ENCODE results near the gene RBP7. TPM values are rescaled to one million over a fixed set of nuclear protein-coding genes. Genes with fewer than 3 reads are reported as not detected.
"Not testable (repeated sequence)": the region's sequence is repeated elsewhere in the genome, so short reads cannot be mapped to it uniquely, and the experiment has no call there.

Gene RBP7
- not detected for total RNA-seq

GRCh38 chr1:9996624-9997582, at the start of gene RBP7:
Gene RBP7 (plus strand): TSS chr1:9997228. CDS start chr1:9997259, 31 bp downstream.
- Mint-ChIP-seq H3K27ac (no peak within 1 kb of the TSS), H3K4me3 (peak within 1 kb of the TSS; percentile 71), H3K9me3 (no peaks in the 10 kb centered on the region), H3K4me1 (peaks cover 8% of the 10 kb centered on the region), H3K36me3 (ENCODE audit: low read depth) (no peaks in the 10 kb centered on the region), H3K27me3 (peaks cover 33% of the 10 kb centered on the region)
- DNase-seq: no peak
- CTCF ChIA-PET: no interaction called here
- POLR2A ChIA-PET: no interaction called here

- no peak for DNase-seq
- Mint-ChIP-seq H3K4me3 (no peak overlapping the region), H3K36me3 (ENCODE audit: low read depth) (no peaks in the 10 kb centered on the region), H3K9me3 (no peaks in the 10 kb centered on the region), H3K4me1 (no peaks in the 10 kb centered on the region), H3K27ac (no peak overlapping the region), H3K27me3 (no peaks in the 10 kb centered on the region)
- ChIA-PET POLR2A (no interaction called here), CTCF (no interaction called here)
These were observed 39.3 kb upstream of the RBP7 start for GRCh38 chr1:9957726-9958125.

DNA sequence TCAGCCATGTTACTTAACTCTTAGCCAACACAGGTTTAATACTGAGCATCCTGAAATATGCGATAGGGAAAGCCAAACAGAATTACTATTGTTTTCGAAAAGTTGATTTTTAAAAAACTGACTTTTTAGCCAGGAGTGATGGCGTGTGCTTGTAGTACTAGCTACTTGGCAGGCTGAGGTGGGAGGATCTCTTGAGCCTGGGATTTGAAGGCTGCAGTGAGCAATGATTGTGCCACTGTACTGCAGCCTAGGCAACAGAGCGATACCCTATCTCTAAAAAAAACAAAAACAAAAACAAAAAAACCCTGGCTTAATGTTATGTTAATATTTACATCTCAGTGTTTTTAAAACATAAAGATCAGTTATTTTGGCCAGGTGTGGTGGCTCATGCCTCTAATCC, 37.0 kb upstream of the RBP7 start:
- CTCF ChIA-PET: interaction anchor here (0.6 to 2.3 kb wide), 2 partner anchors 10 to 69 kb away, joined by 3 to 6 read pairs; no protein-coding TSS in a partner anchor
- H3K4me3 Mint-ChIP-seq: no peak overlapping the region
- POLR2A ChIA-PET: no interaction called here
- no peak for DNase-seq
- H3K27me3 Mint-ChIP-seq: no peaks in the 10 kb centered on the region
- no peaks in the 10 kb centered on the region for H3K4me1 Mint-ChIP-seq
- H3K36me3 Mint-ChIP-seq (ENCODE audit: low read depth): no peaks in the 10 kb centered on the region
- no peaks in the 10 kb centered on the region for H3K9me3 Mint-ChIP-seq
- H3K27ac Mint-ChIP-seq: no peak overlapping the region

DNA sequence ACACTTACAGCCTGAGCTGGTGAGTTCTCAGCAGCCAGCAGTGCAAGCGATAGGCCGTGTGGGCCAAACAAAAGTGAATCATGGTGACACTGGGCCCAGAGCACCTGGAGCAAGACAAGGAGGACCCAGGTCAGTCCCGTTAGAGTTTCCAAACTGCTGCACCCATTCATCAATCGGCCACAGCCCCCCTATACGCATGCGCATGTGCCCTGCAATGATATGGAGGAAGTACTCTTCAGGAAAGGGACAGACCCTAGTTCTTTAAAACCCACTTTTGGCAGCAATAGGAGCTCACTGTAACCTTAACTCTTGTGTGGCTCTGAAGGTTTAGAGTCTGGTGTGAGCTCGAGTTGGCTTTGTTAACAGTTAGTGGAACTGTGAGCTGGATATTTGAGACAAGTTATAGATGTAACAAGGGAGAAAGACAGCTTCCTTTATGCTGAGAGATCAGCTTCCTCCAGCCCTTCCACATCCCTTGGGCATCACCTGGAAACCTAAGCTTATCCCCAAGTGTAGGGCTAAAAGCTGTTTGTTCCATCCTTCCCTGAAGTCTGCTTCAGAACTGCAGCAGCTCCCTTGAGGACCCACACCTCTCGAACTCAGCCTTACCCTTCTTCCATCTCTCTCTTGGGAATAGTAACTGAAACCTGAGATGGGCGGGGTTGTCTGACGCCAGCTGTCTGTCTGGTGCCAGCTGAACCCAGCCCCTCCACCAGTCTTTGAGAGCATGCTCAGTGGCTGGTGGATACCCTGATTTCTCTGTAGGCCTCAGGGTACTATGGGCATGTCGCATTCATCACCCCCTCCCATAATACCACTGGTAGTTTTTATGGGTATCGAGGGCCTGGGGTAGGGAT, 36.1 kb upstream of the RBP7 start:
- H3K4me3 Mint-ChIP-seq: no peak overlapping the region
- DNase-seq: no peak
- no peaks in the 10 kb centered on the region for H3K9me3 Mint-ChIP-seq
- no peak overlapping the region for H3K27ac Mint-ChIP-seq
- no peaks in the 10 kb centered on the region for H3K4me1 Mint-ChIP-seq
- ChIA-PET POLR2A (no interaction called here), CTCF (interaction anchor here (0.6 to 2.3 kb wide), 5 partner anchors 9 to 70 kb away, joined by 3 to 6 read pairs (median 3); no protein-coding TSS in a partner anchor)
- H3K27me3 Mint-ChIP-seq: no peaks in the 10 kb centered on the region
- H3K36me3 Mint-ChIP-seq (ENCODE audit: low read depth): no peaks in the 10 kb centered on the region

DNA sequence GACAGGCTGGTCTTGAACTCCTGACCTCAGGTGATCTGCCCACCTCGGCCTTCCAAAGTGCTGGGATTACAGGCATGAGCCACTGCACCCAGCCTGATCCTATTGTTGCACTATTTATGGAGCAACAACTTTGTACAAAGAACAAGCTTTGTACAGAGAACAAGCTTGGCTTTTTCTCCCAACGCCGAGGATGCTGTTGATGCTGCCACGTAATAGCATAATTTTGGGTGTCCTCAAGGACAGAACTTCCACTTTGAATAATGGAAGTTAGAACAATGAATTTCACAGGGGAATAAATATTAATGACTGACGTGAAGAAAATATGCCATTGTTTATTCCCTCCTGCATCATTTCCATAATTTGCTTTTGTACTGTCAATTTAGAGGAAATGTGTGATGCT, 12.8 kb upstream of the RBP7 start:
- Mint-ChIP-seq H3K27me3 (no peaks in the 10 kb centered on the region), H3K36me3 (ENCODE audit: low read depth) (peaks cover 2% of the 10 kb centered on the region), H3K4me3 (no peak overlapping the region), H3K4me1 (no peaks in the 10 kb centered on the region), H3K9me3 (no peaks in the 10 kb centered on the region), H3K27ac (no peak overlapping the region)
- DNase-seq: no peak
- POLR2A ChIA-PET: no interaction called here
- CTCF ChIA-PET: interaction anchor here (0.6 kb wide), 1 partner anchor 86 kb away, joined by 3 read pairs; no protein-coding TSS in a partner anchor

DNA sequence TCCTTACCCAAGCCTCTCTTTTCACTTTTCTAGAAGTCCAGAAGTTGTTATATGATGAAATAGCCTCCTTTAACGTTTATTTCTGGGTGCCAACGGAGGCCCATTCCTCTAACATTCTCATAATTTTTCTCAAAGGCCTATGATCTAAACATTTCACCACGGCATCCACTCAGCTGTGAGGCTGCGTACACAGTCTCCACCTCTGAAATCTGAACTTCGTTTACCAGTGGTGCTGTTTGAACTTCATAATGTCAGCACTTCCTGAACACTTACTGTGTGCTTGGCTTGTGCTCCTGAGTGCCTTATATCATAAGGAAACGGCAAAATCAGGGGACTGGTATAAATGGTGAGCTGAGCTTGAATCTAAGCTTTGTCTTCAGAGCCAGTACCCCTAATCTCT, 12.0 kb upstream of the RBP7 start:
- H3K27me3 Mint-ChIP-seq: no peaks in the 10 kb centered on the region
- peaks cover 2% of the 10 kb centered on the region for H3K36me3 Mint-ChIP-seq (ENCODE audit: low read depth)
- ChIA-PET CTCF (no interaction called here), POLR2A (no interaction called here)
- H3K4me1 Mint-ChIP-seq: no peaks in the 10 kb centered on the region
- H3K27ac Mint-ChIP-seq: no peak overlapping the region
- H3K9me3 Mint-ChIP-seq: no peaks in the 10 kb centered on the region
- no peak for DNase-seq
- H3K4me3 Mint-ChIP-seq: no peak overlapping the region

DNA sequence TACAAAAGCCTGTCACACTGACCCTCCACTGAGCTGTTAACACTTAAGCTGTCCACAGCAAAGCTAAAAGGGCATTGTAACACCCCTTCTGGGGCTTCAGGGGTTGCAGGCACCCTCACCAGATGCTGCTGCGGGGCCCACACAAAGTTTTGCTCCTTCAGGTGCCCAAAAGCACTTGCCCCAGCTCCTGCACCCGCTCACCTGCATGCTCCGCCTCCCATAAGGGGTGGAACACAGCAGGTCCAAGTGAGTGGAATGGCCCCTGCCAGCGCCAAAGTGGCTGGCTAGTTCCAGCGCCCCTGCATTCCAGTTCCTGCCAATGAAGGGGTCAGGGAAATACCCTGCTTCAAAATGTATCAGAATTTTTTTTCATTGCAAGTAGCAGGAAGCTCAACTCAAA, 7.3 kb upstream of the RBP7 start:
- POLR2A ChIA-PET: no interaction called here
- peaks cover 2% of the 10 kb centered on the region for H3K4me1 Mint-ChIP-seq
- no peak overlapping the region for H3K4me3 Mint-ChIP-seq
- DNase-seq: no peak
- no peaks in the 10 kb centered on the region for H3K9me3 Mint-ChIP-seq
- H3K36me3 Mint-ChIP-seq (ENCODE audit: low read depth): no peaks in the 10 kb centered on the region
- CTCF ChIA-PET: interaction anchor here (0.6 to 0.7 kb wide), 3 partner anchors 26 to 197 kb away, joined by 3 to 4 read pairs (median 3); no protein-coding TSS in a partner anchor
- peaks cover 9% of the 10 kb centered on the region for H3K27me3 Mint-ChIP-seq
- no peak overlapping the region for H3K27ac Mint-ChIP-seq

DNA sequence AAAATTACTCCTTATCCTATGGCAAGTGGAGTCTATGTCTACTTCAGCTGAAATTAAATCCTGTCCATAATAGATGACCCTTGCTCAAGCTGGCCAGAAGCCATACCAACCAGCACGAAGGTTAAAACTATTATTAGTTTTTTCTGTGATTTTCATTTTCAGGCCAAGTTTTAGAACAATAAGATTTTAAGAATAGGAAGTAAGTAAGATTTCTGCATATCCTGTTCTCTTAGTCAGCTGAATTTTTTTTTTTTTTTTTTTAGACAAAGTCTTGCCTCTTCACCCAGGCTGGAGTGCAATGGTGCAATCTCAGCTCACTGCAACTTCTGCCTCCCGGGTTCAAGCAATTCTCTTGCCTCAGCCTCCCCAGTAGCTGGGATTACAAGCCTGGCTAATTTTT, 6.1 kb upstream of the RBP7 start:
- ChIA-PET POLR2A (no interaction called here), CTCF (interaction anchor here (0.9 kb wide), 1 partner anchor 15 kb away, joined by 3 read pairs; no protein-coding TSS in a partner anchor)
- H3K36me3 Mint-ChIP-seq (ENCODE audit: low read depth): no peaks in the 10 kb centered on the region
- H3K9me3 Mint-ChIP-seq: no peaks in the 10 kb centered on the region
- no peak for DNase-seq
- H3K4me1 Mint-ChIP-seq: peaks cover 2% of the 10 kb centered on the region
- H3K4me3 Mint-ChIP-seq: no peak overlapping the region
- no peak overlapping the region for H3K27ac Mint-ChIP-seq
- peaks cover 9% of the 10 kb centered on the region for H3K27me3 Mint-ChIP-seq

GRCh38 chr1:9992910-9993309, 4.1 kb upstream of the RBP7 start:
- Mint-ChIP-seq H3K27me3 (peaks cover 17% of the 10 kb centered on the region), H3K4me3 (no peak overlapping the region), H3K36me3 (ENCODE audit: low read depth) (no peaks in the 10 kb centered on the region), H3K4me1 (peaks cover 8% of the 10 kb centered on the region), H3K27ac (peak overlapping the region; percentile 0), H3K9me3 (no peaks in the 10 kb centered on the region)
- no peak for DNase-seq
- ChIA-PET POLR2A (interaction anchor here (0.5 kb wide), 1 partner anchor 50 kb away, joined by 6 read pairs; no protein-coding TSS in a partner anchor), CTCF (interaction anchor here (0.9 kb wide), 1 partner anchor 10 kb away, joined by 3 read pairs; no protein-coding TSS in a partner anchor)

DNA sequence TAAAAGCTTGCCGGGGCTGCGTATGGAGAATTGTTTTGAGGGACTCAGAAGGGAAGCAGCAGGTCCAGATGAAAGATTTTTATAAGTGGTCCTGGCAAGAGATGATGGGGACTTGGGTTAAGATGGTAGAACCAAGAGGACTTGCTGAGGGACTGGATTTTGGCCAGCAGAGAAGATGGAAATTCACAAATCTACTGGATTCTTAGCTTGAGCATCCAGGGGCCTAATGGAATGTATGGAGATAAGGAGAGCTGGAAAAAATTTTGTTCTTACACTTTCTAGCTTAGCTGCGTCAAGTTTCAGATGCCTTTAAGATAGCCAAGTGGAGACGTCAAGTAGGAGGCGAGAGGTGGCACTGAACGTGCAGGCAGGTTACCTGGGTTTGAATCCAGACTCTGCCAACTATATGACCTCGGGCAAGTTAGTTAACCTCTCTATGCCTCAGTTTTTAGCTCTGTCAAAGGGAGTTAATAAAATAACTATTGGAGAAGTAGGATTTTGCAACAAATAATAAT, 3.4 kb upstream of the RBP7 start:
- Mint-ChIP-seq H3K27me3 (peaks cover 24% of the 10 kb centered on the region), H3K27ac (no peak overlapping the region), H3K4me3 (no peak overlapping the region), H3K9me3 (no peaks in the 10 kb centered on the region), H3K4me1 (peaks cover 10% of the 10 kb centered on the region), H3K36me3 (ENCODE audit: low read depth) (no peaks in the 10 kb centered on the region)
- ChIA-PET CTCF (interaction anchor here (0.6 kb wide), 2 partner anchors 15 to 83 kb away, joined by 3 read pairs; no protein-coding TSS in a partner anchor), POLR2A (interaction anchor here (0.5 to 0.6 kb wide), 2 partner anchors 49 to 194 kb away, joined by 4 to 6 read pairs; no protein-coding TSS in a partner anchor)
- DNase-seq: no peak

DNA sequence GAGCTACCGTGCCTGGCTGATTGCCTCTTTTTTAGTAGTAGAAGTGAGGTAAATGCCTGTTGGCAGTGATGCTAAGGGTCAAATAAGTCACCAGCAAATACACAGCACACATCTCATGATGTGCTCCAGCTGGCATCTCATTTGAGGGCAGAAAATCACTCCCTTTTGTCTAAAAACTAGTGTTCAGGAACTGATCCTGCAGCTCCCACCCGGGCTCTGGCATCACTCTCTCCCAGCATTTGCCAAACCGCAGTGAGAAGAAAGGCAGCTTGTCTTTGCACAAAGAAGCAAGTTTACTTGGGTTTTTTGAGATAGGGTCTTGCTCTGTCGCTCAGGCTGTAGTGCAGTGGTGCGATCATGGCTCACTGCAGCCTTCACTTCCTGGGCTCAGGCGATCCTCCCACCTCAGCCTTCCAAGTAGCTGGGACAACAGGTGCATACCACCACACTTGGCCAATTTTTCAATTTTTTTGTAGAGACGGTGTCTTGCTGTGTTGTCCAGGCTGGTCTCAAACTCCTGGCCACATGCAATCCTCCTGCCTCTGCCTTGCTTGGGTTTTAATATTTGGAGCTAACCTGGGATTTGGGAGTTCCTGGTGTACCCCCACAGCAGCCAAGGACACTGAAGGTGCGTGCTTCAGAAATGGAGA, 4.1 kb downstream of the RBP7 start:
- ChIA-PET CTCF (interaction anchor here (0.6 to 1.3 kb wide), 3 partner anchors 8 to 227 kb away, joined by 3 read pairs; no protein-coding TSS in a partner anchor), POLR2A (interaction anchor here (0.6 kb wide), 1 partner anchor 9 kb away, joined by 4 read pairs; no protein-coding TSS in a partner anchor)
- Mint-ChIP-seq H3K4me3 (no peak overlapping the region), H3K9me3 (no peaks in the 10 kb centered on the region), H3K27me3 (peaks cover 26% of the 10 kb centered on the region), H3K36me3 (ENCODE audit: low read depth) (no peaks in the 10 kb centered on the region), H3K4me1 (peaks cover 8% of the 10 kb centered on the region), H3K27ac (no peak overlapping the region)
- no peak for DNase-seq

DNA sequence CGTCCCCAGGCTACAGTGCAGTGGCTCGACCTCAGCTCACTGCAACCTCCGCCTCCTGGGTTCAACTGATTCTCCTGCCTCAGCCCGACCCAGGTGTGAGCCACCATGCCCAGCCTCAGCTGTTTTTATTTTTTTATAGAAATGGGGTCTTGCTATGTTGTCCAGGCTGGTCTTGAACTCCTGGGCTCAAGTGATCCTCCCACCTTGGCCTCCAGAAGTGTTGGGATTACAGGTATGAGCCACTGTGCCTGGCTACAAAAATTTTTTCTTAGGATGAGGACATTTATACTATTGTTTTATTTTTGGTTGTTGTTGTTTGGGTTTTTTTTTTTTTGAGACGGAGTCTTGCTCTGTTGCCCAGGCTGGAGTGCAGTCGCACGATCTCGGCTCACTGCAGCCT, 8.2 kb downstream of the RBP7 start:
- CTCF ChIA-PET: interaction anchor here (0.9 to 1.3 kb wide), 2 partner anchors 8 to 14 kb away, joined by 3 to 4 read pairs; no protein-coding TSS in a partner anchor
- H3K9me3 Mint-ChIP-seq, DNase-seq: not testable (repeated sequence)

More for the DNA sequence above, 8.2 kb downstream of the RBP7 start:
- H3K4me3 Mint-ChIP-seq; POLR2A ChIA-PET; H3K27ac Mint-ChIP-seq; H3K36me3 Mint-ChIP-seq (ENCODE audit: low read depth); H3K4me1 Mint-ChIP-seq; H3K27me3 Mint-ChIP-seq: not testable (repeated sequence)
